K562 (cell line): Measurements from ENCODE around the gene JPT1. TPM values are rescaled to one million over a fixed set of nuclear protein-coding genes. Genes with fewer than 3 reads are reported as not detected.

Source experiments
- polyA plus RNA-seq, 8 experiments: library from polyadenylated mRNA; depleted of rRNA in 4 of 8; stranded (reverse) in 5 of 8; unstranded in 3 of 8; fragments of >200 nt; fragmentation: Nextera tagmentation in 2 of 8; fragmentation: Illumina TruSeq in 1 of 8; extraction: Ambion mirVana in 2 of 8; extraction: Trizol in 1 of 8; gene quantifications; 2 replicates each; pipeline versions ENCODE4 v1.2.1 to v1.2.3, GENCODE V29; 2011 to 2014; ENCODE audit warnings: inconsistent platforms in 1 of 8, missing spikeins in 1 of 8
- total RNA-seq, 7 experiments: library from RNA; depleted of rRNA in 6 of 7; stranded (reverse); fragments of >200 nt in 6 of 7; fragmentation: Illumina TruSeq in 2 of 7; extraction: Trizol in 2 of 7; gene quantifications; 2 replicates each; pipeline versions ENCODE4 v1.2.1 to v1.2.3, GENCODE V29; 2011 to 2021; ENCODE audit warnings: low replicate concordance in 1 of 7
- TF ChIP-seq, protein P1 (sequence below): fragments of 200-600 bp; sonication (generic); IDR thresholded peaks from one replicate; pipeline ENCODE4 v1.6.1; 2012; ENCODE audit warnings: mild to moderate bottlenecking, low read depth, low read length, inconsistent platforms

JPT1 gene
- total and polyA plus RNA-seq, 9 of the 15 experiments (the other 6 are each of a cell fraction or from before 2014, with no cell fraction given), result 56.7 to 292 (median 144) TPM

DNA sequence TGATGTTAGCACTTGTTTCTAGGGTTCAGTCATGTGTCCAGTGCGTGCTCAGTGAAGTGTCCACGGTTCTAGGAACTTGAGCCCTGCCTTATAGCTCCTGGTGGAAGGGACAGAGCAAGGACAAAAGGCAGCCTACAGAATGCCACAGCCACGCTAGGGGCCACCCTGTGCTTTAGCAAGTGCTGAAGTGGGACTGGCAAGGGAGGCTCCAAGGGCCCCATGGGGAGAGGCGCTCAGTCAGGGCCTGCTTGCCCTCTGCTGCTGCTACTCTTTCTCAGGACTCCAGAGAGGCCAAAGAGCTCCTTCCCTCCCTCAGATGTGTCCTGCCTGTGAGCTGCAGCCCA lies 29.5 kb downstream of the JPT1 start (continued):
- TF ChIP-seq, protein P1, sequence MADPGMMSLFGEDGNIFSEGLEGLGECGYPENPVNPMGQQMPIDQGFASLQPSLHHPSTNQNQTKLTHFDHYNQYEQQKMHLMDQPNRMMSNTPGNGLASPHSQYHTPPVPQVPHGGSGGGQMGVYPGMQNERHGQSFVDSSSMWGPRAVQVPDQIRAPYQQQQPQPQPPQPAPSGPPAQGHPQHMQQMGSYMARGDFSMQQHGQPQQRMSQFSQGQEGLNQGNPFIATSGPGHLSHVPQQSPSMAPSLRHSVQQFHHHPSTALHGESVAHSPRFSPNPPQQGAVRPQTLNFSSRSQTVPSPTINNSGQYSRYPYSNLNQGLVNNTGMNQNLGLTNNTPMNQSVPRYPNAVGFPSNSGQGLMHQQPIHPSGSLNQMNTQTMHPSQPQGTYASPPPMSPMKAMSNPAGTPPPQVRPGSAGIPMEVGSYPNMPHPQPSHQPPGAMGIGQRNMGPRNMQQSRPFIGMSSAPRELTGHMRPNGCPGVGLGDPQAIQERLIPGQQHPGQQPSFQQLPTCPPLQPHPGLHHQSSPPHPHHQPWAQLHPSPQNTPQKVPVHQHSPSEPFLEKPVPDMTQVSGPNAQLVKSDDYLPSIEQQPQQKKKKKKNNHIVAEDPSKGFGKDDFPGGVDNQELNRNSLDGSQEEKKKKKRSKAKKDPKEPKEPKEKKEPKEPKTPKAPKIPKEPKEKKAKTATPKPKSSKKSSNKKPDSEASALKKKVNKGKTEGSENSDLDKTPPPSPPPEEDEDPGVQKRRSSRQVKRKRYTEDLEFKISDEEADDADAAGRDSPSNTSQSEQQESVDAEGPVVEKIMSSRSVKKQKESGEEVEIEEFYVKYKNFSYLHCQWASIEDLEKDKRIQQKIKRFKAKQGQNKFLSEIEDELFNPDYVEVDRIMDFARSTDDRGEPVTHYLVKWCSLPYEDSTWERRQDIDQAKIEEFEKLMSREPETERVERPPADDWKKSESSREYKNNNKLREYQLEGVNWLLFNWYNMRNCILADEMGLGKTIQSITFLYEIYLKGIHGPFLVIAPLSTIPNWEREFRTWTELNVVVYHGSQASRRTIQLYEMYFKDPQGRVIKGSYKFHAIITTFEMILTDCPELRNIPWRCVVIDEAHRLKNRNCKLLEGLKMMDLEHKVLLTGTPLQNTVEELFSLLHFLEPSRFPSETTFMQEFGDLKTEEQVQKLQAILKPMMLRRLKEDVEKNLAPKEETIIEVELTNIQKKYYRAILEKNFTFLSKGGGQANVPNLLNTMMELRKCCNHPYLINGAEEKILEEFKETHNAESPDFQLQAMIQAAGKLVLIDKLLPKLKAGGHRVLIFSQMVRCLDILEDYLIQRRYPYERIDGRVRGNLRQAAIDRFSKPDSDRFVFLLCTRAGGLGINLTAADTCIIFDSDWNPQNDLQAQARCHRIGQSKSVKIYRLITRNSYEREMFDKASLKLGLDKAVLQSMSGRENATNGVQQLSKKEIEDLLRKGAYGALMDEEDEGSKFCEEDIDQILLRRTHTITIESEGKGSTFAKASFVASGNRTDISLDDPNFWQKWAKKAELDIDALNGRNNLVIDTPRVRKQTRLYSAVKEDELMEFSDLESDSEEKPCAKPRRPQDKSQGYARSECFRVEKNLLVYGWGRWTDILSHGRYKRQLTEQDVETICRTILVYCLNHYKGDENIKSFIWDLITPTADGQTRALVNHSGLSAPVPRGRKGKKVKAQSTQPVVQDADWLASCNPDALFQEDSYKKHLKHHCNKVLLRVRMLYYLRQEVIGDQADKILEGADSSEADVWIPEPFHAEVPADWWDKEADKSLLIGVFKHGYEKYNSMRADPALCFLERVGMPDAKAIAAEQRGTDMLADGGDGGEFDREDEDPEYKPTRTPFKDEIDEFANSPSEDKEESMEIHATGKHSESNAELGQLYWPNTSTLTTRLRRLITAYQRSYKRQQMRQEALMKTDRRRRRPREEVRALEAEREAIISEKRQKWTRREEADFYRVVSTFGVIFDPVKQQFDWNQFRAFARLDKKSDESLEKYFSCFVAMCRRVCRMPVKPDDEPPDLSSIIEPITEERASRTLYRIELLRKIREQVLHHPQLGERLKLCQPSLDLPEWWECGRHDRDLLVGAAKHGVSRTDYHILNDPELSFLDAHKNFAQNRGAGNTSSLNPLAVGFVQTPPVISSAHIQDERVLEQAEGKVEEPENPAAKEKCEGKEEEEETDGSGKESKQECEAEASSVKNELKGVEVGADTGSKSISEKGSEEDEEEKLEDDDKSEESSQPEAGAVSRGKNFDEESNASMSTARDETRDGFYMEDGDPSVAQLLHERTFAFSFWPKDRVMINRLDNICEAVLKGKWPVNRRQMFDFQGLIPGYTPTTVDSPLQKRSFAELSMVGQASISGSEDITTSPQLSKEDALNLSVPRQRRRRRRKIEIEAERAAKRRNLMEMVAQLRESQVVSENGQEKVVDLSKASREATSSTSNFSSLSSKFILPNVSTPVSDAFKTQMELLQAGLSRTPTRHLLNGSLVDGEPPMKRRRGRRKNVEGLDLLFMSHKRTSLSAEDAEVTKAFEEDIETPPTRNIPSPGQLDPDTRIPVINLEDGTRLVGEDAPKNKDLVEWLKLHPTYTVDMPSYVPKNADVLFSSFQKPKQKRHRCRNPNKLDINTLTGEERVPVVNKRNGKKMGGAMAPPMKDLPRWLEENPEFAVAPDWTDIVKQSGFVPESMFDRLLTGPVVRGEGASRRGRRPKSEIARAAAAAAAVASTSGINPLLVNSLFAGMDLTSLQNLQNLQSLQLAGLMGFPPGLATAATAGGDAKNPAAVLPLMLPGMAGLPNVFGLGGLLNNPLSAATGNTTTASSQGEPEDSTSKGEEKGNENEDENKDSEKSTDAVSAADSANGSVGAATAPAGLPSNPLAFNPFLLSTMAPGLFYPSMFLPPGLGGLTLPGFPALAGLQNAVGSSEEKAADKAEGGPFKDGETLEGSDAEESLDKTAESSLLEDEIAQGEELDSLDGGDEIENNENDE, result no peak
